ENCODE results near the gene GRIA4.

DNA sequence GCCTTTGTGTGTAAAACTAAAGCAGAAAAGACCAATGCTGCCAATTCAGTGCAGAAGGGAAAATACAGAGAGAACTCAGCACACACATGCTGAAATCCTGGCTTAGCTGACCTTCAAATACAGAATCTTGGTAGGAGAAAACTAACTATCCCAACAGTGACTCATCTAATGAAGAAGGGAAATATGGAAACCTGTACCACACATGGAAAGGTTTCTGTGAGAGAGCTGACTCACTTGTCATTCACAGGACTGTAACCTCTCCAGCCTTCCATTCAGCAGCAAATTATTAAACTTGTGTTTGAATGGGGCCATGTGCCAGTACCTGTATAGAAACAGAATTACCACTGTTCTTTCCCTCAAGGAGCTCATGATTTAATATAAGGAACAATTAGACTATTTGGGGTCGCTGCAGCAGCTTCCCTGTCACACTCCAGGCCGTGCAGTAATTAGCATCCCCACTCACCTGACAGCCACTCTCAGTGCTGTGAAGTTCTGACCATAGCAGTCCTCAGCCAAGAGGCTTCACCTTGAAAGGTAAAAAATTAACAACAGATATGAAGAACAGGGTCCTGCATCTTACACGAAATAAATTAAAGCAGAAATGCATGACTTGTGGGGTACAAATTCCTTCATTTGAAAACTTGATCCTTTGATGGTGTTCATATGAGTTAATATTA is 358.3 kb downstream of the GRIA4 start:
- TF ChIP-seq, protein P1, sequence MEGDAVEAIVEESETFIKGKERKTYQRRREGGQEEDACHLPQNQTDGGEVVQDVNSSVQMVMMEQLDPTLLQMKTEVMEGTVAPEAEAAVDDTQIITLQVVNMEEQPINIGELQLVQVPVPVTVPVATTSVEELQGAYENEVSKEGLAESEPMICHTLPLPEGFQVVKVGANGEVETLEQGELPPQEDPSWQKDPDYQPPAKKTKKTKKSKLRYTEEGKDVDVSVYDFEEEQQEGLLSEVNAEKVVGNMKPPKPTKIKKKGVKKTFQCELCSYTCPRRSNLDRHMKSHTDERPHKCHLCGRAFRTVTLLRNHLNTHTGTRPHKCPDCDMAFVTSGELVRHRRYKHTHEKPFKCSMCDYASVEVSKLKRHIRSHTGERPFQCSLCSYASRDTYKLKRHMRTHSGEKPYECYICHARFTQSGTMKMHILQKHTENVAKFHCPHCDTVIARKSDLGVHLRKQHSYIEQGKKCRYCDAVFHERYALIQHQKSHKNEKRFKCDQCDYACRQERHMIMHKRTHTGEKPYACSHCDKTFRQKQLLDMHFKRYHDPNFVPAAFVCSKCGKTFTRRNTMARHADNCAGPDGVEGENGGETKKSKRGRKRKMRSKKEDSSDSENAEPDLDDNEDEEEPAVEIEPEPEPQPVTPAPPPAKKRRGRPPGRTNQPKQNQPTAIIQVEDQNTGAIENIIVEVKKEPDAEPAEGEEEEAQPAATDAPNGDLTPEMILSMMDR (IDR thresholded peaks at IDR 0.05) = no peak
- no peak for TF ChIP-seq POLR2A (IDR thresholded peaks at IDR 0.05)

All from uterus (tissue), 2 donors.